Measurements from ENCODE around the gene PSIP1. TPM values are rescaled to one million over a fixed set of nuclear protein-coding genes. Genes with fewer than 3 reads are reported as not detected.
A peak's percentile ranks its signal among the peaks of the same experiment; 100 is the strongest.

Gene PSIP1
- total and polyA plus RNA-seq, 9 of the 15 experiments (the other 6 are each of a cell fraction or from before 2014, with no cell fraction given): 18.8 to 119 (median 59.9) TPM

DNA sequence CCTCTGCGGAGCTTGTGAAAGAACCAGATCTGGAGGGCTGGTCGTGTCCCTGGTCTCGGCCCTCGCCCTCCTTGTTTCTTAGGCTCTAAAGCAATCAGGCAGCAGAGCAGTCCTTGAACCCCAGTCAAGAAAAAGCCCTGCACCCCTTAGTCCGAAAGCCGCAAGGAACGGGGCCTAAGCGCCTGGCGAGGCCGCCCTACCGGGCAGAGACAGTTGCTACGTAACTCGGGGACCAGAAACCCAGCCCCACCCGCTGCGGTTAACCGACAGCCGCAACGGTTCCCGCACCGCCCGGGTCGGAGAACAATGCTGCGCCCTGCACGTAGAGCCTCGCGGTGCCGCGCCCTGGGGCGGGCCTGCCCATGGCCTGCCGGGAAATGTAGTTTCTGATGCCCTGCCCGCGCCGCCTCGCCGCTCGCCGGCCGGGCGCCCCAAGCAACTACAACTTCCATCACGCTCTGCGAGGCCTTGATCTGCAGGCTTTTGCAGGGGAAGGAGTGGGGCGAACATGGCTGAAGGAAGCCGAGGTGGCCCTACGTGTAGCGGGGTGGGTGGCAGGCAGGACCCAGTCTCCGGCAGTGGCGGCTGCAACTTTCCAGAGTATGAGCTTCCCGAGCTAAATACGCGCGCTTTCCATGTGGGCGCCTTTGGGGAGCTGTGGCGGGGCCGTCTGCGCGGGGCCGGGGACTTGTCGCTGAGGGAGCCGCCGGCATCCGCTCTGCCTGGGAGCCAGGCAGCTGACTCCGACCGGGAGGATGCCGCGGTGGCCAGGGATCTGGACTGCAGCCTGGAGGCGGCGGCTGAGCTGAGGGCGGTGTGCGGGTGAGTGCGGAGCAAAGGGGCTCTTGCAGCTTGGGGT lies 88.2 kb downstream of the PSIP1 start, which contains the start of gene SNAPC3 (continued):
- TF ChIP-seq PATZ1 (CRISPR knock-in tag; IDR thresholded peaks at IDR 0.05; ENCODE audit: borderline replicate concordance) (no peak), HMBOX1 (IDR thresholded peaks at IDR 0.05) (no peak), SMARCE1 (IDR thresholded peaks at IDR 0.05) (no peak), SLC30A9 (CRISPR knock-in tag; IDR thresholded peaks at IDR 0.05) (no peak), BHLHE40 (IDR thresholded peaks at IDR 0.05; ENCODE audit: low read length) (no peak), ZKSCAN8 (CRISPR knock-in tag; IDR thresholded peaks at IDR 0.05) (no peak), CBX8 (IDR thresholded peaks at IDR 0.05; ENCODE audit: borderline replicate concordance, extremely low read depth, low read depth, low read length, poor library complexity, severe bottlenecking) (no peak), ZNF551 (CRISPR knock-in tag; IDR thresholded peaks at IDR 0.05) (no peak), BCL6 (CRISPR knock-in tag; IDR thresholded peaks at IDR 0.05) (no peak), PHF20 (IDR thresholded peaks at IDR 0.05; ENCODE audit: partially characterized antibody) (peak; percentile 23), RCOR1 (IDR thresholded peaks at IDR 0.05; ENCODE audit: borderline replicate concordance in 1 of 2, low read depth in 2 of 2, low read length in 2 of 2) (0 out of 4 replicates have a peak, but pooled peaks of 1 of the 2 experiments have one; percentile 36), ZFP91 (CRISPR knock-in tag; IDR thresholded peaks at IDR 0.05) (no peak), PURB (CRISPR knock-in tag; IDR thresholded peaks at IDR 0.05; ENCODE audit: low read depth) (no peak), MCM3 (IDR thresholded peaks at IDR 0.05) (no peak)
- TF ChIP-seq, protein P1, sequence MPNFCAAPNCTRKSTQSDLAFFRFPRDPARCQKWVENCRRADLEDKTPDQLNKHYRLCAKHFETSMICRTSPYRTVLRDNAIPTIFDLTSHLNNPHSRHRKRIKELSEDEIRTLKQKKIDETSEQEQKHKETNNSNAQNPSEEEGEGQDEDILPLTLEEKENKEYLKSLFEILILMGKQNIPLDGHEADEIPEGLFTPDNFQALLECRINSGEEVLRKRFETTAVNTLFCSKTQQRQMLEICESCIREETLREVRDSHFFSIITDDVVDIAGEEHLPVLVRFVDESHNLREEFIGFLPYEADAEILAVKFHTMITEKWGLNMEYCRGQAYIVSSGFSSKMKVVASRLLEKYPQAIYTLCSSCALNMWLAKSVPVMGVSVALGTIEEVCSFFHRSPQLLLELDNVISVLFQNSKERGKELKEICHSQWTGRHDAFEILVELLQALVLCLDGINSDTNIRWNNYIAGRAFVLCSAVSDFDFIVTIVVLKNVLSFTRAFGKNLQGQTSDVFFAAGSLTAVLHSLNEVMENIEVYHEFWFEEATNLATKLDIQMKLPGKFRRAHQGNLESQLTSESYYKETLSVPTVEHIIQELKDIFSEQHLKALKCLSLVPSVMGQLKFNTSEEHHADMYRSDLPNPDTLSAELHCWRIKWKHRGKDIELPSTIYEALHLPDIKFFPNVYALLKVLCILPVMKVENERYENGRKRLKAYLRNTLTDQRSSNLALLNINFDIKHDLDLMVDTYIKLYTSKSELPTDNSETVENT (CRISPR knock-in tag; IDR thresholded peaks at IDR 0.05): no peak
- TF ChIP-seq, protein P2, sequence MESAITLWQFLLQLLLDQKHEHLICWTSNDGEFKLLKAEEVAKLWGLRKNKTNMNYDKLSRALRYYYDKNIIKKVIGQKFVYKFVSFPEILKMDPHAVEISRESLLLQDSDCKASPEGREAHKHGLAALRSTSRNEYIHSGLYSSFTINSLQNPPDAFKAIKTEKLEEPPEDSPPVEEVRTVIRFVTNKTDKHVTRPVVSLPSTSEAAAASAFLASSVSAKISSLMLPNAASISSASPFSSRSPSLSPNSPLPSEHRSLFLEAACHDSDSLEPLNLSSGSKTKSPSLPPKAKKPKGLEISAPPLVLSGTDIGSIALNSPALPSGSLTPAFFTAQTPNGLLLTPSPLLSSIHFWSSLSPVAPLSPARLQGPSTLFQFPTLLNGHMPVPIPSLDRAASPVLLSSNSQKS (CRISPR knock-in tag; IDR thresholded peaks at IDR 0.05): no peak
- TF ChIP-seq, protein P3, sequence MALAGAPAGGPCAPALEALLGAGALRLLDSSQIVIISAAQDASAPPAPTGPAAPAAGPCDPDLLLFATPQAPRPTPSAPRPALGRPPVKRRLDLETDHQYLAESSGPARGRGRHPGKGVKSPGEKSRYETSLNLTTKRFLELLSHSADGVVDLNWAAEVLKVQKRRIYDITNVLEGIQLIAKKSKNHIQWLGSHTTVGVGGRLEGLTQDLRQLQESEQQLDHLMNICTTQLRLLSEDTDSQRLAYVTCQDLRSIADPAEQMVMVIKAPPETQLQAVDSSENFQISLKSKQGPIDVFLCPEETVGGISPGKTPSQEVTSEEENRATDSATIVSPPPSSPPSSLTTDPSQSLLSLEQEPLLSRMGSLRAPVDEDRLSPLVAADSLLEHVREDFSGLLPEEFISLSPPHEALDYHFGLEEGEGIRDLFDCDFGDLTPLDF (CRISPR knock-in tag; IDR thresholded peaks at IDR 0.05): no peak

All from K562 (cell line).